Measurements from ENCODE around the gene SKIC3. TPM values are rescaled to one million over a fixed set of nuclear protein-coding genes. Genes with fewer than 3 reads are reported as not detected.

The SKIC3 gene
- polyA plus RNA-seq (2011; rRNA removed), result 74.1 and 91.3 TPM in 2 replicates
- polyA plus RNA-seq (2012; cell fraction: cytosol; rRNA removed), result 10.3 and 11.2 TPM in 2 replicates
- 12.2 and 16.3 TPM in 2 replicates for polyA plus RNA-seq (2012; cell fraction: nucleus; rRNA removed)
- 33.7 to 35.5 TPM (median 34.0 TPM) in 3 replicates for polyA plus RNA-seq (2017; fragmentation: RNase III; extraction: RNeasy Plus Mini Kit Qiagen cat#74134 plus additional on column Dnase treatment)
- polyA minus RNA-seq (2011; rRNA and poly(A)+ RNA removed), result 22.6 and 26.3 TPM in 2 replicates

DNA sequence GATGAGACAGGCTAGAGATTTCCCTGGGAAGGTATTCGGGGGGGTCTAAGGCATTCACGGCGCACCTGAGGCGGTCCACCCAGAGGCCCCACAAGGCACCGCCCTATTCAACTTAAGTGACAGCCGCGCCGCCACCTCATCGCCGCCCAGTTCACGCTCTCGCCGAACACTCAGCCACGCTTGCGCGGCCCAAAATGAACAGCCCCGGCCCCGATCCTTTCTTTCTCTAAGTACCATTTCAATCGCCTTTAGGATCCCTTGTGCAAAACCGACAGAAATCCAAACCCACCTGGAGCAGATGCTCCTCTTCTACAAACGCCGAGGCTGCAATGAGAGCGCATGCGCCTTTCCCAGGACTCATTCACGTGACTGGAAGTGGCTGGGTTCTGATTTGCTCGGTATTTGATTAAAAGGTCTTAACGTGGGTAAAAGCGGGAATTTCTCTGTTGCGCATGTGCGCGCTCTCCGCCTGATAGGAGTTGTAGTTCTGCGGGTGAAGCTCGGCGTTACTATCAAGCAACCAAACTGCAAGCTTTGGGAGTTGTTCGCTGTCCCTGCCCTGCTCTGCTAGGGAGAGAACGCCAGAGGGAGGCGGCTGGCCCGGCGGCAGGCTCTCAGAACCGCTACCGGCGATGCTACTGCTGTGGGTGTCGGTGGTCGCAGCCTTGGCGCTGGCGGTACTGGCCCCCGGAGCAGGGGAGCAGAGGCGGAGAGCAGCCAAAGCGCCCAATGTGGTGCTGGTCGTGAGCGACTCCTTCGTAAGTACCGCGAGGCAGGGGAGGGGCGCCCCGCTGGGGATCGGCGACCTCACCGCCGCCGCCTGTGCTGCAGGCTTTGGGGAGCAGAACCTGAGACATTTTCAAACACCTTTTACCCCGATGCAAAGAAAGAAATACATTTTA is at the start of gene SKIC3, which contains the start of gene ARSK:
Gene SKIC3, minus strand, starts transcription at position 331 of the 902 bp plus-strand sequence. CDS start 7,827 bp downstream, outside the sequence.
Gene ARSK, plus strand, starts transcription at position 455 of the 902 bp plus-strand sequence. Its CDS starts 178 bp downstream, at position 633.
- peak; percentile 61 for FAIRE-seq

DNA sequence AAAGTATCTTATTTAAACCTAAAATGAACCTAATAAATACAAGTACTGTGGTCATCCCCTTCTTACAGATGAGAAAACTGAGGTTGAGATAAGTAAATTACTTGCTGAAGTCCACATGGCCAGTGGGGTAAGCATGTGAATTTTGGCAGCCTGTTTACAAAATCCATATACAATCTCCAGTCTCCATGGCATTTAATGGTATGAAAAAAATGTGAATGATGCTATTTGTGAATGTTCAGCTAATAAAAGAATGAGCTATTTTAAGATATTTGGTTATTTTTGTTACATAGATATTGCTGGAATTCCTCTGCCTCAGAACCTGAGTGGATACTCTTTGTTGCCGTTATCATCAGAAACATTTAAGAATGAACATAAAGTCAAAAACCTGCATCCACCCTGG is 45.8 kb upstream of the SKIC3 start:
- no peak for DNase-seq (ENCODE audit: low read depth in 1 of 2, low spot score in 1 of 2)
- no peaks in the 10 kb centered on the region for H3K4me1 ChIP-seq
- no peak overlapping the region for H3K27ac ChIP-seq
- TF ChIP-seq, protein P1, sequence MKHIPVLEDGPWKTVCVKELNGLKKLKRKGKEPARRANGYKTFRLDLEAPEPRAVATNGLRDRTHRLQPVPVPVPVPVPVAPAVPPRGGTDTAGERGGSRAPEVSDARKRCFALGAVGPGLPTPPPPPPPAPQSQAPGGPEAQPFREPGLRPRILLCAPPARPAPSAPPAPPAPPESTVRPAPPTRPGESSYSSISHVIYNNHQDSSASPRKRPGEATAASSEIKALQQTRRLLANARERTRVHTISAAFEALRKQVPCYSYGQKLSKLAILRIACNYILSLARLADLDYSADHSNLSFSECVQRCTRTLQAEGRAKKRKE (CRISPR knock-in tag; IDR thresholded peaks at IDR 0.05; ENCODE audit: low read depth), result no peak
- TF ChIP-seq FOSL2 (IDR thresholded peaks at IDR 0.05) (no peak), FOSL2 (CRISPR knock-in tag; IDR thresholded peaks at IDR 0.05) (no peak), POLR2A (IDR thresholded peaks at IDR 0.05; ENCODE audit: low read length) (no peak)
- TF ChIP-seq, protein P2, sequence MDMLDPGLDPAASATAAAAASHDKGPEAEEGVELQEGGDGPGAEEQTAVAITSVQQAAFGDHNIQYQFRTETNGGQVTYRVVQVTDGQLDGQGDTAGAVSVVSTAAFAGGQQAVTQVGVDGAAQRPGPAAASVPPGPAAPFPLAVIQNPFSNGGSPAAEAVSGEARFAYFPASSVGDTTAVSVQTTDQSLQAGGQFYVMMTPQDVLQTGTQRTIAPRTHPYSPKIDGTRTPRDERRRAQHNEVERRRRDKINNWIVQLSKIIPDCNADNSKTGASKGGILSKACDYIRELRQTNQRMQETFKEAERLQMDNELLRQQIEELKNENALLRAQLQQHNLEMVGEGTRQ (IDR thresholded peaks at IDR 0.05), result no peak
- WGBS (ENCODE audit: missing lambda C conversion rate), result 84% methylated on average over 1 of the region's 1 CpG
- no peak overlapping the region for H3K4me3 ChIP-seq
- H3K9me3 ChIP-seq, result no peaks in the 10 kb centered on the region
- CTCF ChIA-PET, result interaction anchor here (0.5 kb wide), 1 partner anchor 1247 kb away, joined by 3 read pairs; no protein-coding TSS in a partner anchor
- FAIRE-seq, result no peak
- POLR2A ChIA-PET, result no interaction called here
- ATAC-seq, result no peak
- no peak overlapping the region for H3K4me2 ChIP-seq

More for the DNA sequence above, at the start of gene SKIC3, which contains the start of gene ARSK:
- 2% methylated on average over 58 of the region's 63 CpGs for WGBS (ENCODE audit: missing lambda C conversion rate)
- Histone ChIP-seq H3K9me3 (no peaks in the 10 kb centered on the region), H3K27ac (peak within 1 kb of the TSS; percentile 82 to 87), H3K4me2 (peak within 1 kb of the TSS; percentile 82), H3K4me3 (peak within 1 kb of the TSS; percentile 68), H3K4me1 (peaks cover 13% of the 10 kb centered on the region)
- ATAC-seq, result peak; percentile 97
- ChIA-PET CTCF (interaction anchor here (0.8 kb wide), 1 partner anchor 69 kb away, joined by 3 read pairs; no protein-coding TSS in a partner anchor), POLR2A (interaction anchor here (0.6 to 1.3 kb wide), 4 partner anchors 10 to 92 kb away, joined by 5 to 7 read pairs (median 5); partner anchors contain the start of gene RFESD)
- TF ChIP-seq RFX5 (IDR thresholded peaks at IDR 0.05) (no peak), MYC (IDR thresholded peaks at IDR 0.05; ENCODE audit: borderline replicate concordance, low read length) (peak; percentile 65; the same call in 1 of the 2 replicates), JUN (IDR thresholded peaks at IDR 0.05) (peak; percentile 55 to 70; a peak in 3 of 5 replicates), PHF8 (IDR thresholded peaks at IDR 0.05; ENCODE audit: borderline replicate concordance, low read depth) (peak; percentile 25), RAD21 (conservative IDR thresholded peaks at IDR 0.05 in 1 of 2, IDR thresholded peaks at IDR 0.05 in 1 of 2) (no peak), POLR2A (IDR thresholded peaks at IDR 0.05; ENCODE audit: low read length) (peak; percentile 57; the same call in 1 of the 2 replicates), TFCP2L1 (CRISPR knock-in tag; IDR thresholded peaks at IDR 0.05) (no peak), ZSCAN20 (CRISPR knock-in tag; IDR thresholded peaks at IDR 0.05) (no peak), ZNF302 (CRISPR knock-in tag; IDR thresholded peaks at IDR 0.05) (no peak), KDM5A (IDR thresholded peaks at IDR 0.05) (peak; percentile 62; the same call in 1 of the 2 replicates), BHLHE40 (IDR thresholded peaks at IDR 0.05; ENCODE audit: low read depth, low read length) (peak; percentile 87)
- TF ChIP-seq, protein P2 (IDR thresholded peaks at IDR 0.05), result peak; percentile 91
- TF ChIP-seq, protein P3, sequence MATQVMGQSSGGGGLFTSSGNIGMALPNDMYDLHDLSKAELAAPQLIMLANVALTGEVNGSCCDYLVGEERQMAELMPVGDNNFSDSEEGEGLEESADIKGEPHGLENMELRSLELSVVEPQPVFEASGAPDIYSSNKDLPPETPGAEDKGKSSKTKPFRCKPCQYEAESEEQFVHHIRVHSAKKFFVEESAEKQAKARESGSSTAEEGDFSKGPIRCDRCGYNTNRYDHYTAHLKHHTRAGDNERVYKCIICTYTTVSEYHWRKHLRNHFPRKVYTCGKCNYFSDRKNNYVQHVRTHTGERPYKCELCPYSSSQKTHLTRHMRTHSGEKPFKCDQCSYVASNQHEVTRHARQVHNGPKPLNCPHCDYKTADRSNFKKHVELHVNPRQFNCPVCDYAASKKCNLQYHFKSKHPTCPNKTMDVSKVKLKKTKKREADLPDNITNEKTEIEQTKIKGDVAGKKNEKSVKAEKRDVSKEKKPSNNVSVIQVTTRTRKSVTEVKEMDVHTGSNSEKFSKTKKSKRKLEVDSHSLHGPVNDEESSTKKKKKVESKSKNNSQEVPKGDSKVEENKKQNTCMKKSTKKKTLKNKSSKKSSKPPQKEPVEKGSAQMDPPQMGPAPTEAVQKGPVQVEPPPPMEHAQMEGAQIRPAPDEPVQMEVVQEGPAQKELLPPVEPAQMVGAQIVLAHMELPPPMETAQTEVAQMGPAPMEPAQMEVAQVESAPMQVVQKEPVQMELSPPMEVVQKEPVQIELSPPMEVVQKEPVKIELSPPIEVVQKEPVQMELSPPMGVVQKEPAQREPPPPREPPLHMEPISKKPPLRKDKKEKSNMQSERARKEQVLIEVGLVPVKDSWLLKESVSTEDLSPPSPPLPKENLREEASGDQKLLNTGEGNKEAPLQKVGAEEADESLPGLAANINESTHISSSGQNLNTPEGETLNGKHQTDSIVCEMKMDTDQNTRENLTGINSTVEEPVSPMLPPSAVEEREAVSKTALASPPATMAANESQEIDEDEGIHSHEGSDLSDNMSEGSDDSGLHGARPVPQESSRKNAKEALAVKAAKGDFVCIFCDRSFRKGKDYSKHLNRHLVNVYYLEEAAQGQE (IDR thresholded peaks at IDR 0.05), result peak; percentile 29
- TF ChIP-seq, protein P4, sequence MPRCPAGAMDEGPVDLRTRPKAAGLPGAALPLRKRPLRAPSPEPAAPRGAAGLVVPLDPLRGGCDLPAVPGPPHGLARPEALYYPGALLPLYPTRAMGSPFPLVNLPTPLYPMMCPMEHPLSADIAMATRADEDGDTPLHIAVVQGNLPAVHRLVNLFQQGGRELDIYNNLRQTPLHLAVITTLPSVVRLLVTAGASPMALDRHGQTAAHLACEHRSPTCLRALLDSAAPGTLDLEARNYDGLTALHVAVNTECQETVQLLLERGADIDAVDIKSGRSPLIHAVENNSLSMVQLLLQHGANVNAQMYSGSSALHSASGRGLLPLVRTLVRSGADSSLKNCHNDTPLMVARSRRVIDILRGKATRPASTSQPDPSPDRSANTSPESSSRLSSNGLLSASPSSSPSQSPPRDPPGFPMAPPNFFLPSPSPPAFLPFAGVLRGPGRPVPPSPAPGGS (IDR thresholded peaks at IDR 0.05), result peak; percentile 71; the same call in 2 of the 3 replicates
- TF ChIP-seq, protein P5, sequence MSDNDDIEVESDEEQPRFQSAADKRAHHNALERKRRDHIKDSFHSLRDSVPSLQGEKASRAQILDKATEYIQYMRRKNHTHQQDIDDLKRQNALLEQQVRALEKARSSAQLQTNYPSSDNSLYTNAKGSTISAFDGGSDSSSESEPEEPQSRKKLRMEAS (IDR thresholded peaks at IDR 0.05), result peak; percentile 92
- TF ChIP-seq, protein P6, sequence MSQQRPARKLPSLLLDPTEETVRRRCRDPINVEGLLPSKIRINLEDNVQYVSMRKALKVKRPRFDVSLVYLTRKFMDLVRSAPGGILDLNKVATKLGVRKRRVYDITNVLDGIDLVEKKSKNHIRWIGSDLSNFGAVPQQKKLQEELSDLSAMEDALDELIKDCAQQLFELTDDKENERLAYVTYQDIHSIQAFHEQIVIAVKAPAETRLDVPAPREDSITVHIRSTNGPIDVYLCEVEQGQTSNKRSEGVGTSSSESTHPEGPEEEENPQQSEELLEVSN (IDR thresholded peaks at IDR 0.05; ENCODE audit: borderline replicate concordance, low read depth), result peak; percentile 89
- peak; percentile 83 to 98 for DNase-seq (ENCODE audit: low read depth in 1 of 2, low spot score in 1 of 2)

Data from A549 (cell line).